ENCODE measurements around the gene ALOX12. TPM values are rescaled to one million over a fixed set of nuclear protein-coding genes. Genes with fewer than 3 reads are reported as not detected.
A peak's percentile ranks its signal among the peaks of the same experiment; 100 is the strongest.

Gene ALOX12
- total RNA-seq, 1 experiment from 2014 or later, result not detected

- no peak for DNase-seq
- no peak overlapping the region for H3K27ac Mint-ChIP-seq (ENCODE audit: unreplicated experiment)
- no peak for TF ChIP-seq CTCF (IDR thresholded peaks at IDR 0.05; ENCODE audit: unreplicated experiment)
- CTCF ChIA-PET, result no interaction called here
- peaks cover 48% of the 10 kb centered on the region for H3K36me3 Mint-ChIP-seq (ENCODE audit: insufficient read depth, unreplicated experiment)
- no peaks in the 10 kb centered on the region for H3K9me3 Mint-ChIP-seq (ENCODE audit: low read depth, unreplicated experiment)
- no TSS peak for BruUV-seq (replicated peaks)
- H3K27me3 Mint-ChIP-seq (ENCODE audit: unreplicated experiment), result peaks cover 14% of the 10 kb centered on the region
- H3K4me1 Mint-ChIP-seq (ENCODE audit: low read depth, unreplicated experiment), result no peaks in the 10 kb centered on the region
- intact Hi-C loops (cut with micrococcal nuclease; ENCODE audit: unreplicated experiment), result no loop called here
- no peak overlapping the region for H3K4me3 Mint-ChIP-seq (ENCODE audit: low read depth, unreplicated experiment)
These were observed 22.6 kb downstream of the ALOX12 start for GRCh38 chr17:7018331-7018964.

- Mint-ChIP-seq H3K36me3 (ENCODE audit: insufficient read depth, unreplicated experiment) (peaks cover 40% of the 10 kb centered on the region), H3K4me3 (ENCODE audit: low read depth, unreplicated experiment) (peak overlapping the region; percentile 59), H3K27me3 (ENCODE audit: unreplicated experiment) (peaks cover 23% of the 10 kb centered on the region), H3K9me3 (ENCODE audit: low read depth, unreplicated experiment) (no peaks in the 10 kb centered on the region), H3K27ac (ENCODE audit: unreplicated experiment) (no peak overlapping the region), H3K4me1 (ENCODE audit: low read depth, unreplicated experiment) (no peaks in the 10 kb centered on the region)
- intact Hi-C loops (cut with micrococcal nuclease; ENCODE audit: unreplicated experiment), result no loop called here
- no peak for TF ChIP-seq CTCF (IDR thresholded peaks at IDR 0.05; ENCODE audit: unreplicated experiment)
- CTCF ChIA-PET, result no interaction called here
- no TSS peak for BruUV-seq (replicated peaks)
- DNase-seq, result no peak
These were observed 23.5 kb downstream of the ALOX12 start for GRCh38 chr17:7019367-7019766.

- H3K27me3 Mint-ChIP-seq (ENCODE audit: unreplicated experiment), result peaks cover 26% of the 10 kb centered on the region
- H3K9me3 Mint-ChIP-seq (ENCODE audit: low read depth, unreplicated experiment), result no peaks in the 10 kb centered on the region
- intact Hi-C loops (cut with micrococcal nuclease; ENCODE audit: unreplicated experiment), result no loop called here
- peak overlapping the region; percentile 59 for H3K4me3 Mint-ChIP-seq (ENCODE audit: low read depth, unreplicated experiment)
- H3K4me1 Mint-ChIP-seq (ENCODE audit: low read depth, unreplicated experiment), result no peaks in the 10 kb centered on the region
- peak overlapping the region; percentile 36 for H3K27ac Mint-ChIP-seq (ENCODE audit: unreplicated experiment)
- CTCF ChIA-PET, result no interaction called here
- TF ChIP-seq CTCF (IDR thresholded peaks at IDR 0.05; ENCODE audit: unreplicated experiment), result no peak
- H3K36me3 Mint-ChIP-seq (ENCODE audit: insufficient read depth, unreplicated experiment), result peaks cover 34% of the 10 kb centered on the region
- no TSS peak for BruUV-seq (replicated peaks)
- peak; percentile 51 for DNase-seq
These were observed 24.1 kb downstream of the ALOX12 start for GRCh38 chr17:7019839-7020519.

GRCh38 chr17:7020894-7021664, 25.2 kb downstream of the ALOX12 start:
- no TSS peak for BruUV-seq (replicated peaks)
- no peak for TF ChIP-seq CTCF (IDR thresholded peaks at IDR 0.05; ENCODE audit: unreplicated experiment)
- intact Hi-C loops (cut with micrococcal nuclease; ENCODE audit: unreplicated experiment), result no loop called here
- CTCF ChIA-PET, result interaction anchor here (0.8 to 1.6 kb wide), 3 partner anchors 15 to 110 kb away, joined by 3 to 4 read pairs (median 3); partner anchors contain the start of gene SLC16A13
- no peaks in the 10 kb centered on the region for H3K4me1 Mint-ChIP-seq (ENCODE audit: low read depth, unreplicated experiment)
- peaks cover 30% of the 10 kb centered on the region for H3K36me3 Mint-ChIP-seq (ENCODE audit: insufficient read depth, unreplicated experiment)
- DNase-seq, result no peak
- H3K4me3 Mint-ChIP-seq (ENCODE audit: low read depth, unreplicated experiment), result peak overlapping the region; percentile 59
- H3K27ac Mint-ChIP-seq (ENCODE audit: unreplicated experiment), result no peak overlapping the region
- H3K9me3 Mint-ChIP-seq (ENCODE audit: low read depth, unreplicated experiment), result no peaks in the 10 kb centered on the region
- peaks cover 26% of the 10 kb centered on the region for H3K27me3 Mint-ChIP-seq (ENCODE audit: unreplicated experiment)
